Mesendoderm (in vitro differentiated cells): ENCODE data around the gene TMEM255A.

Experiments used
- DNase-seq: peaks from one replicate; pipeline ENCODE4 v3.0.0; 2013
- H2AK5ac ChIP-seq: 2 replicates; pipeline ENCODE4 v1.6.1; 2013; ENCODE audit warnings: low read length, inconsistent platforms
- H2BK120ac ChIP-seq: 2 replicates; pipeline ENCODE4 v1.6.1; 2013; ENCODE audit warnings: low read depth, mild to moderate bottlenecking, low read length, moderate library complexity, mixed read lengths
- H2BK15ac ChIP-seq: replicated peaks from 2 replicates; pipeline ENCODE4 v1.6.1; 2013; ENCODE audit warnings: low read depth, mild to moderate bottlenecking, moderate library complexity
- H2BK5ac ChIP-seq: 2 replicates; pipeline ENCODE4 v1.6.1; 2013; ENCODE audit warnings: low read length, inconsistent platforms
- H3K18ac ChIP-seq: 2 replicates; pipeline ENCODE4 v1.6.1; 2013; ENCODE audit warnings: mild to moderate bottlenecking, low read length, mixed read lengths
- H3K23ac ChIP-seq: one replicate; pipeline ENCODE4 v1.6.1; 2013; ENCODE audit warnings: low read length
- H3K27ac ChIP-seq: 2 replicates; pipeline ENCODE4 v1.5.1; 2013; ENCODE audit warnings: low read depth, mild to moderate bottlenecking, inconsistent platforms, low read length, moderate library complexity
- H3K27me3 ChIP-seq: 2 replicates; pipeline ENCODE4 v1.6.1; 2013; ENCODE audit warnings: low read length, control low read depth, mild to moderate bottlenecking, inconsistent platforms; ENCODE audit not compliant: insufficient read depth, poor library complexity
- H3K36me3 ChIP-seq: 2 replicates; pipeline ENCODE4 v1.6.1; 2013; ENCODE audit warnings: low read length, inconsistent platforms; ENCODE audit not compliant: control insufficient read depth, insufficient read depth
- H3K4ac ChIP-seq: one replicate; pipeline ENCODE4 v1.6.1; 2013; ENCODE audit warnings: low read depth, mild to moderate bottlenecking, low read length, moderate library complexity
- H3K4me1 ChIP-seq: 2 replicates; pipeline ENCODE4 v1.6.1; 2013; ENCODE audit warnings: low read depth, low read length, inconsistent platforms; ENCODE audit not compliant: control insufficient read depth
- H3K4me2 ChIP-seq: 2 replicates; pipeline ENCODE4 v1.6.1; 2013; ENCODE audit warnings: low read length
- H3K4me3 ChIP-seq: 2 replicates; pipeline ENCODE4 v1.5.1; 2013; ENCODE audit warnings: mild to moderate bottlenecking, low read length
- H3K56ac ChIP-seq: one replicate; pipeline ENCODE4 v1.6.1; 2013; ENCODE audit warnings: low read length
- H3K79me1 ChIP-seq: 2 replicates; pipeline ENCODE4 v1.6.1; 2013; ENCODE audit warnings: low read length, inconsistent platforms
- H3K79me2 ChIP-seq: 2 replicates; pipeline ENCODE4 v1.6.1; 2013; ENCODE audit warnings: mild to moderate bottlenecking, low read length; ENCODE audit not compliant: control insufficient read depth, insufficient read depth
- H3K9ac ChIP-seq: 2 replicates; pipeline ENCODE4 v1.6.1; 2013; ENCODE audit warnings: low read length, inconsistent platforms
- H4K5ac ChIP-seq: one replicate; pipeline ENCODE4 v1.6.1; 2013; ENCODE audit warnings: low read length
- H4K8ac ChIP-seq: one replicate; pipeline ENCODE4 v1.6.1; 2013; ENCODE audit warnings: low read depth, mild to moderate bottlenecking, control low read depth, low read length, moderate library complexity
- WGBS: extraction: QIAGEN DNeasy Blood & Tissue Kit; methylation state at CpG from one replicate; pipeline ENCODE4 v1.1.7; 2013; ENCODE audit warnings: low lambda C conversion rate, missing lambda C conversion rate; ENCODE audit not compliant: insufficient coverage; ENCODE audit errors: extremely low coverage; 5-methylcytosine and 5-hydroxymethylcytosine counted together

The TMEM255A gene

DNA sequence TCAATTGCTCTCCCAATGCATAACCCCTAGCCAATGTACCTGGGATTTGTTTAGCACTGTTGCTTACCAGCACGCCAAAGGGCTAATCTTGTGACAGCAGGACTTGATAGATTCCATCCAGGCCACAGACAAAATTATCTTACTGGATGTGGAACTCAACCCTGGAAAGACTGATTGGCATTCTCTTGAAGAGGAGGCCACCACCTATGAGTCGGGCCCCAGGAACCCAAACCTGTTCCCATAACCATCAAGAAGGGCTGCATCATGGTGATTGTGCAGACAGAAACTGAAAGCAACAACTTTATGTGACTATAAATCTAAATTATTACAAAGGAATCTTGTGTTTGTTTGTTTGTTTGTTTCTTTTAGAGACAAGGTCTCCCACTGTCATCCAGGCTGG, 19.9 kb upstream of the TMEM255A start:
- Histone ChIP-seq H4K8ac (no peak overlapping the region), H3K9ac (no peak overlapping the region), H4K5ac (no peak overlapping the region), H3K79me1 (no peaks in the 10 kb centered on the region), H3K27me3 (no peaks in the 10 kb centered on the region), H3K4me3 (no peak overlapping the region), H3K4ac (no peak overlapping the region), H2BK15ac (no peak overlapping the region), H2BK5ac (no peak overlapping the region), H2AK5ac (no peak overlapping the region), H2BK120ac (no peak overlapping the region), H3K79me2 (no peaks in the 10 kb centered on the region), H3K56ac (no peak overlapping the region), H3K4me2 (no peak overlapping the region), H3K36me3 (no peaks in the 10 kb centered on the region), H3K27ac (no peak overlapping the region), H3K23ac (no peak overlapping the region), H3K4me1 (no peaks in the 10 kb centered on the region), H3K18ac (no peak overlapping the region)
- DNase-seq, result peak; percentile 29
- WGBS, result no CpG with 5 or more reads among the region's 2 CpGs

GRCh38 chrX:120321520-120322281, 10.4 kb upstream of the TMEM255A start:
- H2BK5ac ChIP-seq, result no peak overlapping the region
- H3K23ac ChIP-seq, result no peak overlapping the region
- no peak for DNase-seq
- H3K79me1 ChIP-seq, result no peaks in the 10 kb centered on the region
- H3K27ac ChIP-seq, result no peak overlapping the region
- no peak overlapping the region for H3K4ac ChIP-seq
- no peaks in the 10 kb centered on the region for H3K79me2 ChIP-seq
- no CpG with 5 or more reads among the region's 4 CpGs for WGBS
- H4K8ac ChIP-seq, result no peak overlapping the region
- no peaks in the 10 kb centered on the region for H3K36me3 ChIP-seq
- no peak overlapping the region for H2BK120ac ChIP-seq
- no peaks in the 10 kb centered on the region for H3K27me3 ChIP-seq
- H3K4me3 ChIP-seq, result no peak overlapping the region
- no peak overlapping the region for H3K56ac ChIP-seq
- no peak overlapping the region for H2BK15ac ChIP-seq
- H2AK5ac ChIP-seq, result no peak overlapping the region
- no peak overlapping the region for H4K5ac ChIP-seq
- no peak overlapping the region for H3K9ac ChIP-seq
- H3K18ac ChIP-seq, result no peak overlapping the region
- H3K4me2 ChIP-seq, result no peak overlapping the region
- H3K4me1 ChIP-seq, result no peaks in the 10 kb centered on the region

GRCh38 chrX:120318411-120318810, 7.2 kb upstream of the TMEM255A start:
- Histone ChIP-seq H3K23ac (no peak overlapping the region), H2AK5ac (no peak overlapping the region), H3K4me1 (no peaks in the 10 kb centered on the region), H3K27me3 (no peaks in the 10 kb centered on the region), H3K36me3 (no peaks in the 10 kb centered on the region), H3K18ac (no peak overlapping the region), H2BK120ac (no peak overlapping the region), H3K4me2 (no peak overlapping the region), H3K4me3 (no peak overlapping the region), H3K56ac (no peak overlapping the region), H3K79me2 (no peaks in the 10 kb centered on the region), H3K79me1 (no peaks in the 10 kb centered on the region), H3K27ac (no peak overlapping the region), H4K5ac (no peak overlapping the region), H3K9ac (no peak overlapping the region), H2BK5ac (no peak overlapping the region), H2BK15ac (no peak overlapping the region), H3K4ac (no peak overlapping the region), H4K8ac (no peak overlapping the region)
- WGBS, result no CpG with 5 or more reads among the region's 4 CpGs
- DNase-seq, result no peak

DNA sequence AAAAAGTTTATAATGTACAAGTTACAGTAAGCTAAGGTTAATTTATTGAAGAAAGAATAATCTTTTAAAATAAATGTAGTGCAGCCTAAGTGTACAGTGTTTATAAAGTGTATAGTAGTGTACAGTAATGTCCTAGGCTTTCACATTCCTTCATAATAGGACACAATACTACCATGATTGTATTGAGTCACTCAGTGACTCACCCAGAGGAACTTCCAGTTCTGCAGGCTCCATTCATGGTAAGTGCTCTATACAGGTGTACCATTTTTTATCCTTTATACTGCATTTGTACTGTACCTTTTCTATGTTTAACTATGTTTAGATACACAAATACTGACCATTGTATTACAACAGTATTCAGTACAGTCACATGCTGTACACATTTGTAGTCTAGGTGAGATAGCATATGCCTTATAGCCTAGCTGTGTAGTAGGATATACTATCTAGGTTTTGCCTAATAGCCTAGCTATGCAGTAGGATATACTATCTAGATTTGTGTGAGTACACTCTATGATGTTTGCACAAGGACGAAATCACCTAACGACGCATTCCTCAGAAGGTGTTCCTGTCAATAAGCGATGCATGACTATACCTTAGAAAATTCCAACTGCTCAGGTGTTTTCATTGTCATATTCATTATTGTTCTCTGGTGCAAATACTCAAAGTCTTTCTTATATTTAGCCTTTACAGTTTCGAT, 5.5 kb upstream of the TMEM255A start:
- Histone ChIP-seq H3K4me2 (no peak overlapping the region), H3K18ac (no peak overlapping the region), H2BK120ac (no peak overlapping the region), H3K27me3 (no peaks in the 10 kb centered on the region), H3K4me3 (no peak overlapping the region), H2BK15ac (no peak overlapping the region), H4K8ac (no peak overlapping the region), H3K79me2 (no peaks in the 10 kb centered on the region), H3K4me1 (no peaks in the 10 kb centered on the region), H3K27ac (no peak overlapping the region), H4K5ac (no peak overlapping the region), H3K36me3 (no peaks in the 10 kb centered on the region), H3K9ac (no peak overlapping the region), H2AK5ac (no peak overlapping the region), H3K56ac (no peak overlapping the region), H3K4ac (no peak overlapping the region), H2BK5ac (no peak overlapping the region), H3K79me1 (no peaks in the 10 kb centered on the region), H3K23ac (no peak overlapping the region)
- no CpG with 5 or more reads among the region's 5 CpGs for WGBS
- no peak for DNase-seq

GRCh38 chrX:120315776-120316175, 4.5 kb upstream of the TMEM255A start:
- no peak overlapping the region for H4K8ac ChIP-seq
- WGBS, result no CpG with 5 or more reads among the region's 4 CpGs
- no peak overlapping the region for H3K4me3 ChIP-seq
- no peak overlapping the region for H2BK5ac ChIP-seq
- H2BK15ac ChIP-seq, result no peak overlapping the region
- DNase-seq, result no peak
- no peaks in the 10 kb centered on the region for H3K79me1 ChIP-seq
- H3K56ac ChIP-seq, result no peak overlapping the region
- H3K36me3 ChIP-seq, result no peaks in the 10 kb centered on the region
- no peak overlapping the region for H3K23ac ChIP-seq
- no peak overlapping the region for H3K4ac ChIP-seq
- no peak overlapping the region for H2AK5ac ChIP-seq
- no peak overlapping the region for H3K4me2 ChIP-seq
- no peak overlapping the region for H3K27ac ChIP-seq
- H3K4me1 ChIP-seq, result no peaks in the 10 kb centered on the region
- H4K5ac ChIP-seq, result no peak overlapping the region
- no peaks in the 10 kb centered on the region for H3K79me2 ChIP-seq
- H3K18ac ChIP-seq, result no peak overlapping the region
- H3K27me3 ChIP-seq, result no peaks in the 10 kb centered on the region
- H2BK120ac ChIP-seq, result no peak overlapping the region
- H3K9ac ChIP-seq, result no peak overlapping the region
